ENCODE measurements around the gene NOL4L. TPM values are rescaled to one million over a fixed set of nuclear protein-coding genes. Genes with fewer than 3 reads are reported as not detected.

Gene NOL4L
- polyA plus RNA-seq, 1 donor (not counting 4 experiments of a cell fraction or from before 2014, with no cell fraction given), result 1.0 TPM

DNA sequence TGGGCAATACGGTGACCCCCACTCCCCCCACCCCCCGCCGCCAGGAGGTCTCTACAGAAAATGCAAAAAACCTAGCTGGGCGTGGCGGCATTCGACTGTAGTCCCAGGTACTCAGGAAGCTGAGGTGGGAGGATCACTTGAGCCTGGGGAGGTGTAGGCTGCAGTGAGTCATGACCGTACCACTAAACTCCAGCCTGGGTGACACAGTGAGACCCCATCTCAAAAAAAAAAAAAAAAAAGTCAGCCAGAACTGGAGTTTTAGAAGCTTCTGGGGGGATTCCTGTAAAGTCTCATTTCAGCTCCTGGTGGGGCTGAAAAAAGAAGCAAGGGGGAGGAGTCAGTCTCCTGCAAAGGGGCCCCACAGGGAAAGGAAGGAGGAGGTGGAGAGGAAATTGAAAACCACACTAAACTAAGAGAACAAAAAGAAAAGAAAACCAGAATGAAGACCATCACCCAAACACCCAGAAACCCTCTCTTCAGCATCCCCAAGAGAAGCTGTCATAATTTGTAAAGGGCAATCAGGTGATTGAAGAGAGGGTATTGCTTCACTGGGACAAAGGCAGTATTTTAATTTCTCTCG is 50.4 kb downstream of the NOL4L start:
- dilution Hi-C loops (cut with MboI; ENCODE audit: extremely low pct_ligation_motif_present, low sequenced_read_pairs), result no loop called here
- peaks cover 23% of the 10 kb centered on the region for H3K27me3 ChIP-seq (ENCODE audit: control insufficient read depth, extremely low read depth, insufficient read depth, low read length)
- no peaks in the 10 kb centered on the region for H3K79me2 ChIP-seq (ENCODE audit: control insufficient read depth, insufficient read depth, low read length)
- H3K9me3 ChIP-seq (ENCODE audit: control insufficient read depth, low read depth, low read length), result no peaks in the 10 kb centered on the region
- H3K27ac ChIP-seq (ENCODE audit: control insufficient read depth, insufficient read depth, low read length), result no peak overlapping the region
- H2AFZ ChIP-seq (ENCODE audit: control insufficient read depth, low read length), result no peak overlapping the region
- no peak for DNase-seq (ENCODE audit: low read depth, low spot score)
- peaks cover 10% of the 10 kb centered on the region for H3K4me1 ChIP-seq (ENCODE audit: control insufficient read depth, extremely low read depth, insufficient read depth, low read length)
- H3K9ac ChIP-seq (ENCODE audit: control insufficient read depth, extremely low read depth, insufficient read depth, low read length), result no peak overlapping the region
- no peaks in the 10 kb centered on the region for H3K9me1 ChIP-seq (ENCODE audit: control insufficient read depth, extremely low read depth, insufficient read depth, low read length)
- no peaks in the 10 kb centered on the region for H3K36me3 ChIP-seq (ENCODE audit: control insufficient read depth in 2 of 2, extremely low read depth in 1 of 2, insufficient read depth in 2 of 2, low read length in 2 of 2)
- TF ChIP-seq CTCF (optimal IDR thresholded peaks at IDR 0.05 in 1 of 3, IDR thresholded peaks at IDR 0.05 in 1 of 3, conservative IDR thresholded peaks at IDR 0.05 in 1 of 3; ENCODE audit: extremely low read depth in 1 of 3, insufficient read depth in 2 of 3, low read length in 3 of 3) (no peak), EZH2 (IDR thresholded peaks at IDR 0.05; ENCODE audit: low read length) (no peak)
- H3K4me2 ChIP-seq (ENCODE audit: control insufficient read depth, extremely low read depth, insufficient read depth, low read depth, low read length), result no peak overlapping the region
- H4K20me1 ChIP-seq (ENCODE audit: control insufficient read depth, extremely low read depth, insufficient read depth, low read length), result no peaks in the 10 kb centered on the region
- no peak overlapping the region for H3K4me3 ChIP-seq (ENCODE audit: control insufficient read depth in 2 of 3, extremely low read depth in 1 of 3, insufficient read depth in 2 of 3, low read depth in 1 of 3, low read length in 3 of 3)
- no peak for FAIRE-seq

DNA sequence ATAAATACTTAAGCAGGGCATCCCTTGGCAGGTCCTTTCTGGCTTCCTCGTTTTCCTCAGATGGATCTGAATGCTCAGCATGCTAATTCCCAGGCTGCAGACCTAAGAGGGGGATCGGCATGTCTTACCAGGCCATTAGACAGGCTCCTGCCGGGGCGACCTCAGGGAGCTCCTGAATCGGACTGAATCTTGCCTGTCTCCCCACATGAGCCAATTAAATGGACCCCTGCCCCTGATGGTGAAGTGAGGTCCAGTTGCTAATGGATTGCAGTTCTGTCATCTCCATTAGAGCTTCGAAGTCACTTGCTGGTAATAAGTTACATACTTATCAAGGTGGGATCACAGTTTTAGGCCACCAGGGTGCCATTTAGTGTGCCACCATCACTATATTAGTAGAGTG is 51.4 kb downstream of the NOL4L start:
- Histone ChIP-seq H3K36me3 (ENCODE audit: control insufficient read depth in 2 of 2, extremely low read depth in 1 of 2, insufficient read depth in 2 of 2, low read length in 2 of 2) (no peaks in the 10 kb centered on the region), H3K9ac (ENCODE audit: control insufficient read depth, extremely low read depth, insufficient read depth, low read length) (no peak overlapping the region), H3K9me3 (ENCODE audit: control insufficient read depth, low read depth, low read length) (no peaks in the 10 kb centered on the region), H3K4me2 (ENCODE audit: control insufficient read depth, extremely low read depth, insufficient read depth, low read depth, low read length) (no peak overlapping the region), H3K27me3 (ENCODE audit: control insufficient read depth, extremely low read depth, insufficient read depth, low read length) (peaks cover 31% of the 10 kb centered on the region), H4K20me1 (ENCODE audit: control insufficient read depth, extremely low read depth, insufficient read depth, low read length) (no peaks in the 10 kb centered on the region), H3K27ac (ENCODE audit: control insufficient read depth, insufficient read depth, low read length) (no peak overlapping the region), H2AFZ (ENCODE audit: control insufficient read depth, low read length) (no peak overlapping the region), H3K4me1 (ENCODE audit: control insufficient read depth, extremely low read depth, insufficient read depth, low read length) (peaks cover 2% of the 10 kb centered on the region), H3K9me1 (ENCODE audit: control insufficient read depth, extremely low read depth, insufficient read depth, low read length) (no peaks in the 10 kb centered on the region), H3K4me3 (ENCODE audit: control insufficient read depth in 2 of 3, extremely low read depth in 1 of 3, insufficient read depth in 2 of 3, low read depth in 1 of 3, low read length in 3 of 3) (no peak overlapping the region), H3K79me2 (ENCODE audit: control insufficient read depth, insufficient read depth, low read length) (no peaks in the 10 kb centered on the region)
- FAIRE-seq, result no peak
- no peak for TF ChIP-seq CTCF (optimal IDR thresholded peaks at IDR 0.05 in 1 of 3, IDR thresholded peaks at IDR 0.05 in 1 of 3, conservative IDR thresholded peaks at IDR 0.05 in 1 of 3; ENCODE audit: extremely low read depth in 1 of 3, insufficient read depth in 2 of 3, low read length in 3 of 3)
- DNase-seq (ENCODE audit: low read depth, low spot score), result no peak
- dilution Hi-C loops (cut with MboI; ENCODE audit: extremely low pct_ligation_motif_present, low sequenced_read_pairs), result no loop called here

All from keratinocyte (primary cell).